Measurements from ENCODE around the gene CASP14.

DNA sequence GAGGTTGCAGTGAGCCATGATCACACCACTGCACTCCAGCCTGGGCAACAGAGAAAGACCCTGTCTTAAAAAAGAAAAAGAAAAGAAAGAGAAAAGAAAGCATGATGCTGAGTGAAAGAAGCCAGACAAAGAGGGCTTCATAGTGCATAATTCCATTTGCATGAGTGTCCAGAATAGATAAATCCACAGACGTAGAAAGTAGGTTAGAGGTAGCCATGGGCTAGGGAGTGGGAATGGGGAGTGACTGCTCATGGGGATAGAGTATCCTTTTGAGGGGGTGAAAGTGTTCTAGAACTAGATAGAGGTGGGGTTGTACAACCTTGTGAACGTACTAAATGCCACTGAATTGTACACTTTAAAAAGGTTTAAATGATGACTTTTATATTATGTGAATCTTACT lies 25.1 kb downstream of the CASP14 start:
- TF ChIP-seq, protein P1, sequence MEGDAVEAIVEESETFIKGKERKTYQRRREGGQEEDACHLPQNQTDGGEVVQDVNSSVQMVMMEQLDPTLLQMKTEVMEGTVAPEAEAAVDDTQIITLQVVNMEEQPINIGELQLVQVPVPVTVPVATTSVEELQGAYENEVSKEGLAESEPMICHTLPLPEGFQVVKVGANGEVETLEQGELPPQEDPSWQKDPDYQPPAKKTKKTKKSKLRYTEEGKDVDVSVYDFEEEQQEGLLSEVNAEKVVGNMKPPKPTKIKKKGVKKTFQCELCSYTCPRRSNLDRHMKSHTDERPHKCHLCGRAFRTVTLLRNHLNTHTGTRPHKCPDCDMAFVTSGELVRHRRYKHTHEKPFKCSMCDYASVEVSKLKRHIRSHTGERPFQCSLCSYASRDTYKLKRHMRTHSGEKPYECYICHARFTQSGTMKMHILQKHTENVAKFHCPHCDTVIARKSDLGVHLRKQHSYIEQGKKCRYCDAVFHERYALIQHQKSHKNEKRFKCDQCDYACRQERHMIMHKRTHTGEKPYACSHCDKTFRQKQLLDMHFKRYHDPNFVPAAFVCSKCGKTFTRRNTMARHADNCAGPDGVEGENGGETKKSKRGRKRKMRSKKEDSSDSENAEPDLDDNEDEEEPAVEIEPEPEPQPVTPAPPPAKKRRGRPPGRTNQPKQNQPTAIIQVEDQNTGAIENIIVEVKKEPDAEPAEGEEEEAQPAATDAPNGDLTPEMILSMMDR (IDR thresholded peaks at IDR 0.05; ENCODE audit: poor library complexity, severe bottlenecking), result no peak
- TF ChIP-seq TAF1 (IDR thresholded peaks at IDR 0.05; ENCODE audit: low read depth) (no peak), MXI1 (conservative IDR thresholded peaks at IDR 0.05; ENCODE audit: poor library complexity, severe bottlenecking) (no peak), POLR2AphosphoS5 (IDR thresholded peaks at IDR 0.05) (no peak), EP300 (conservative IDR thresholded peaks at IDR 0.05; ENCODE audit: poor library complexity, severe bottlenecking) (no peak), EZH2 (IDR thresholded peaks at IDR 0.05; ENCODE audit: borderline replicate concordance, insufficient read depth, low read length, poor library complexity, severe bottlenecking) (no peak), RAD21 (conservative IDR thresholded peaks at IDR 0.05) (no peak)
- TF ChIP-seq, protein P2, sequence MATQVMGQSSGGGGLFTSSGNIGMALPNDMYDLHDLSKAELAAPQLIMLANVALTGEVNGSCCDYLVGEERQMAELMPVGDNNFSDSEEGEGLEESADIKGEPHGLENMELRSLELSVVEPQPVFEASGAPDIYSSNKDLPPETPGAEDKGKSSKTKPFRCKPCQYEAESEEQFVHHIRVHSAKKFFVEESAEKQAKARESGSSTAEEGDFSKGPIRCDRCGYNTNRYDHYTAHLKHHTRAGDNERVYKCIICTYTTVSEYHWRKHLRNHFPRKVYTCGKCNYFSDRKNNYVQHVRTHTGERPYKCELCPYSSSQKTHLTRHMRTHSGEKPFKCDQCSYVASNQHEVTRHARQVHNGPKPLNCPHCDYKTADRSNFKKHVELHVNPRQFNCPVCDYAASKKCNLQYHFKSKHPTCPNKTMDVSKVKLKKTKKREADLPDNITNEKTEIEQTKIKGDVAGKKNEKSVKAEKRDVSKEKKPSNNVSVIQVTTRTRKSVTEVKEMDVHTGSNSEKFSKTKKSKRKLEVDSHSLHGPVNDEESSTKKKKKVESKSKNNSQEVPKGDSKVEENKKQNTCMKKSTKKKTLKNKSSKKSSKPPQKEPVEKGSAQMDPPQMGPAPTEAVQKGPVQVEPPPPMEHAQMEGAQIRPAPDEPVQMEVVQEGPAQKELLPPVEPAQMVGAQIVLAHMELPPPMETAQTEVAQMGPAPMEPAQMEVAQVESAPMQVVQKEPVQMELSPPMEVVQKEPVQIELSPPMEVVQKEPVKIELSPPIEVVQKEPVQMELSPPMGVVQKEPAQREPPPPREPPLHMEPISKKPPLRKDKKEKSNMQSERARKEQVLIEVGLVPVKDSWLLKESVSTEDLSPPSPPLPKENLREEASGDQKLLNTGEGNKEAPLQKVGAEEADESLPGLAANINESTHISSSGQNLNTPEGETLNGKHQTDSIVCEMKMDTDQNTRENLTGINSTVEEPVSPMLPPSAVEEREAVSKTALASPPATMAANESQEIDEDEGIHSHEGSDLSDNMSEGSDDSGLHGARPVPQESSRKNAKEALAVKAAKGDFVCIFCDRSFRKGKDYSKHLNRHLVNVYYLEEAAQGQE (IDR thresholded peaks at IDR 0.05; ENCODE audit: borderline replicate concordance), result no peak
